HEK293 (cell line): ENCODE results near the gene PIP5KL1.

Experiments used
- GLI2 ChIP-seq: fragments of 450-650 bp; formaldehyde crosslinking; IDR thresholded peaks from 2 replicates; pipeline ENCODE4; 2017; ENCODE audit warnings: missing biosample characterization, missing genetic modification characterization, low read depth, borderline replicate concordance
- GLI4 ChIP-seq: fragments of 450-650 bp; formaldehyde crosslinking; IDR thresholded peaks from 2 replicates; pipeline ENCODE4 v1.5.1; 2016; ENCODE audit warnings: missing biosample characterization, missing genetic modification characterization
- HOXA7 ChIP-seq: sonication (generic); formaldehyde crosslinking; IDR thresholded peaks from 2 replicates; pipeline ENCODE4 v1.8.1; 2022; ENCODE audit warnings: missing genetic modification reagents, borderline replicate concordance
- KLF10 ChIP-seq: fragments of 450-650 bp; IDR thresholded peaks from 2 replicates; pipeline ENCODE4 v1.5.1; 2018; ENCODE audit warnings: missing biosample characterization, mild to moderate bottlenecking, missing genetic modification characterization
- KLF7 ChIP-seq: fragments of 450-650 bp; formaldehyde crosslinking; IDR thresholded peaks from 2 replicates; pipeline ENCODE4 v1.5.1; 2016; ENCODE audit warnings: missing biosample characterization, missing genetic modification characterization, borderline replicate concordance
- KLF8 ChIP-seq: fragments of 450-650 bp; formaldehyde crosslinking; IDR thresholded peaks from 2 replicates; pipeline ENCODE4 v1.5.1; 2016; ENCODE audit warnings: missing biosample characterization, missing genetic modification characterization
- PRDM1 ChIP-seq: fragments of 450-650 bp; formaldehyde crosslinking; IDR thresholded peaks from 2 replicates; pipeline ENCODE4; 2016; ENCODE audit warnings: missing biosample characterization, missing genetic modification characterization
- TCF7L2 ChIP-seq: IDR thresholded peaks from 2 replicates; pipeline ENCODE4 v1.6.1; 2011; ENCODE audit warnings: low read depth, mild to moderate bottlenecking, inconsistent platforms, low read length, moderate library complexity, borderline replicate concordance
- YY1 ChIP-seq: fragments of 450-650 bp; formaldehyde crosslinking; IDR thresholded peaks from 2 replicates; pipeline ENCODE4 v1.5.1; 2018; ENCODE audit warnings: missing biosample characterization, missing genetic modification characterization
- ZBTB20 ChIP-seq: fragments of 450-650 bp; formaldehyde crosslinking; IDR thresholded peaks from 2 replicates; pipeline ENCODE4 v1.5.1; 2016; ENCODE audit warnings: missing biosample characterization, missing genetic modification characterization
- ZBTB21 ChIP-seq: fragments of 450-650 bp; formaldehyde crosslinking; IDR thresholded peaks from 2 replicates; pipeline ENCODE4 v1.5.1; 2017; ENCODE audit warnings: missing biosample characterization, missing genetic modification characterization
- ZBTB26 ChIP-seq: fragments of 450-650 bp; formaldehyde crosslinking; optimal IDR thresholded peaks from 2 replicates; pipeline ENCODE3; 2016; ENCODE audit warnings: missing biosample characterization, mild to moderate bottlenecking, missing genetic modification characterization
- ZBTB6 ChIP-seq: fragments of 450-650 bp; formaldehyde crosslinking; IDR thresholded peaks from 2 replicates; pipeline ENCODE4 v1.5.1; 2017; ENCODE audit warnings: missing biosample characterization, missing genetic modification characterization
- ZBTB8A ChIP-seq: fragments of 450-650 bp; formaldehyde crosslinking; IDR thresholded peaks from 2 replicates; pipeline ENCODE4 v1.5.1; 2016; ENCODE audit warnings: missing biosample characterization, missing genetic modification characterization
- ZFP69B ChIP-seq: fragments of 450-650 bp; formaldehyde crosslinking; IDR thresholded peaks from 2 replicates; pipeline ENCODE4 v1.5.1; 2016; ENCODE audit warnings: missing biosample characterization, missing genetic modification characterization
- ZNF112 ChIP-seq: fragments of 450-650 bp; formaldehyde crosslinking; IDR thresholded peaks from 2 replicates; pipeline ENCODE4 v1.5.0; 2017; ENCODE audit warnings: missing biosample characterization, missing genetic modification characterization
- ZNF174 ChIP-seq: fragments of 450-650 bp; formaldehyde crosslinking; IDR thresholded peaks from 2 replicates; pipeline ENCODE4 v1.5.0; 2017; ENCODE audit warnings: missing biosample characterization, mild to moderate bottlenecking, missing genetic modification characterization
- ZNF292 ChIP-seq: fragments of 450-650 bp; formaldehyde crosslinking; IDR thresholded peaks from 2 replicates; pipeline ENCODE4 v1.5.1; 2016; ENCODE audit warnings: low read depth, missing biosample characterization, missing genetic modification characterization, borderline replicate concordance
- ZNF302 ChIP-seq: fragments of 450-650 bp; formaldehyde crosslinking; IDR thresholded peaks from 2 replicates; pipeline ENCODE4 v1.5.1; 2016; ENCODE audit warnings: missing biosample characterization, missing genetic modification characterization, low read depth
- ZNF362 ChIP-seq: fragments of 450-650 bp; formaldehyde crosslinking; IDR thresholded peaks from 2 replicates; pipeline ENCODE4 v1.5.1; 2016; ENCODE audit warnings: missing biosample characterization, missing genetic modification characterization
- ZNF404 ChIP-seq: fragments of 450-650 bp; formaldehyde crosslinking; IDR thresholded peaks from 2 replicates; pipeline ENCODE4 v1.5.1; 2017; ENCODE audit warnings: missing biosample characterization, missing genetic modification characterization
- ZNF48 ChIP-seq: fragments of 450-650 bp; formaldehyde crosslinking; IDR thresholded peaks from 2 replicates; pipeline ENCODE4 v1.5.1; 2016; ENCODE audit warnings: missing biosample characterization, missing genetic modification characterization
- ZNF513 ChIP-seq: fragments of 450-650 bp; IDR thresholded peaks from 2 replicates; pipeline ENCODE4 v1.5.1; 2018; ENCODE audit warnings: missing biosample characterization, missing genetic modification characterization
- ZNF514 ChIP-seq: fragments of 450-650 bp; formaldehyde crosslinking; IDR thresholded peaks from 2 replicates; pipeline ENCODE4 v1.5.1; 2016; ENCODE audit warnings: missing biosample characterization, missing genetic modification characterization
- ZNF544 ChIP-seq: fragments of 450-650 bp; formaldehyde crosslinking; IDR thresholded peaks from 2 replicates; pipeline ENCODE4 v1.5.0; 2017; ENCODE audit warnings: missing biosample characterization, missing genetic modification characterization
- ZNF560 ChIP-seq: fragments of 450-650 bp; formaldehyde crosslinking; IDR thresholded peaks from 2 replicates; pipeline ENCODE4 v1.5.1; 2017; ENCODE audit warnings: missing biosample characterization, missing genetic modification characterization, borderline replicate concordance
- ZNF658 ChIP-seq: fragments of 450-650 bp; formaldehyde crosslinking; IDR thresholded peaks from 2 replicates; pipeline ENCODE4; 2016; ENCODE audit warnings: missing biosample characterization, missing genetic modification characterization
- ZNF776 ChIP-seq: fragments of 450-650 bp; formaldehyde crosslinking; IDR thresholded peaks from 2 replicates; pipeline ENCODE4 v1.5.0; 2017; ENCODE audit warnings: missing biosample characterization, missing genetic modification characterization, borderline replicate concordance
- ZNF785 ChIP-seq: fragments of 450-650 bp; formaldehyde crosslinking; IDR thresholded peaks from 2 replicates; pipeline ENCODE4 v1.5.1; 2016; ENCODE audit warnings: missing biosample characterization, missing genetic modification characterization
- ZSCAN30 ChIP-seq: fragments of 450-650 bp; IDR thresholded peaks from 2 replicates; pipeline ENCODE4 v1.5.1; 2018; ENCODE audit warnings: missing biosample characterization, mild to moderate bottlenecking, missing genetic modification characterization, moderate library complexity
- TF ChIP-seq, protein P1 (sequence below): fragments of 450-650 bp; formaldehyde crosslinking; conservative IDR thresholded peaks from 2 replicates; pipeline ENCODE4 v1.5.1; 2016; ENCODE audit warnings: low read depth, missing biosample characterization, missing genetic modification characterization

PIP5KL1 gene

DNA sequence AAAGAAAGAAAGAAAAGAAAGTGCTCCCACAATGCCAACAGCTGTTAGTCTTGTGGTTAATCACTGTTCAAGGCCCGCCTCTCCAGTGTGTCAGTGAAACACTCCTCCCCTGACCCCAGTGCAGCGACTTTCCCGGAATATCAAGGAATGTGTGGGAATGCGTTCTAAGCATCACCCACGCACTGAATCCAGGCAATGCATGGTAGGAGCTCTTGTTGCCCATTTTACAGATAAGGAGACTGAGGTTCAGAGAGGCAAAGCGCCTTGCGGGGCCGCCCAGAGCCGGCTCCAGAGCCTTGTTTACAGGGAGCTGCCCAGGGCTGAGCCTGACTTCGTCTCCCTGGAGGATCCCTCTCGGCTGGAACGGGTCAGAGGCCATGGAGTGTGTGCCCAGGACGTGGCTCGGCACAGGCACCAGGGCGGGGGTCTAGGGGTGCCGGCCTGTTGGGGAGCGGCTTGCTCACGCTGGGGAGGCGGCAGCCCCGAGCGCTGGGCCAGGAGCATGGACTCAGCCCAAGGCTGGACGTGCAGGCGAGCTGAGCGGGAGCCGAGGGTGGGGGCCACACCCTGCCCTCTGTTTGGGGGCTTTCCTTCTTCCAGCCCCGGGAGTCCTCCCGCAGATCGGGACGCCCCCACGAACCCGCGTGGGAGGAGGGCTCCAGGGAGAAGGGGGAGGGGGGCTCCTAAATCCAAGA lies 32.0 kb downstream of the PIP5KL1 start (continued):
- TF ChIP-seq ZBTB6 (peak; percentile 85), ZNF302 (tag by site-specific recombination) (no peak), PRDM1 (tag by site-specific recombination) (no peak), ZNF112 (tag by site-specific recombination) (no peak), ZNF48 (tag by site-specific recombination) (no peak), ZNF292 (tag by site-specific recombination) (no peak), ZNF362 (tag by site-specific recombination) (no peak), ZBTB26 (no peak), ZNF544 (tag by site-specific recombination) (no peak), KLF7 (tag by site-specific recombination) (no peak), HOXA7 (no peak), ZNF560 (tag by site-specific recombination) (no peak), ZNF404 (no peak), ZNF658 (tag by site-specific recombination) (no peak), ZNF785 (tag by site-specific recombination) (no peak), KLF8 (0 out of 2 replicates have a peak, but pooled peaks have one; percentile 43), ZFP69B (tag by site-specific recombination) (no peak), ZNF174 (tag by site-specific recombination) (no peak), KLF10 (tag by site-specific recombination) (0 out of 2 replicates have a peak, but pooled peaks have one; percentile 24), ZBTB20 (peak; percentile 58), YY1 (tag by site-specific recombination) (no peak), ZNF776 (tag by site-specific recombination) (no peak), GLI2 (tag by site-specific recombination) (no peak), ZBTB8A (tag by site-specific recombination) (no peak), GLI4 (tag by site-specific recombination) (no peak), ZNF513 (no peak), TCF7L2 (no peak), ZSCAN30 (peak; percentile 60), ZNF514 (tag by site-specific recombination) (no peak), ZBTB21 (tag by site-specific recombination) (no peak)
- TF ChIP-seq, protein P1, sequence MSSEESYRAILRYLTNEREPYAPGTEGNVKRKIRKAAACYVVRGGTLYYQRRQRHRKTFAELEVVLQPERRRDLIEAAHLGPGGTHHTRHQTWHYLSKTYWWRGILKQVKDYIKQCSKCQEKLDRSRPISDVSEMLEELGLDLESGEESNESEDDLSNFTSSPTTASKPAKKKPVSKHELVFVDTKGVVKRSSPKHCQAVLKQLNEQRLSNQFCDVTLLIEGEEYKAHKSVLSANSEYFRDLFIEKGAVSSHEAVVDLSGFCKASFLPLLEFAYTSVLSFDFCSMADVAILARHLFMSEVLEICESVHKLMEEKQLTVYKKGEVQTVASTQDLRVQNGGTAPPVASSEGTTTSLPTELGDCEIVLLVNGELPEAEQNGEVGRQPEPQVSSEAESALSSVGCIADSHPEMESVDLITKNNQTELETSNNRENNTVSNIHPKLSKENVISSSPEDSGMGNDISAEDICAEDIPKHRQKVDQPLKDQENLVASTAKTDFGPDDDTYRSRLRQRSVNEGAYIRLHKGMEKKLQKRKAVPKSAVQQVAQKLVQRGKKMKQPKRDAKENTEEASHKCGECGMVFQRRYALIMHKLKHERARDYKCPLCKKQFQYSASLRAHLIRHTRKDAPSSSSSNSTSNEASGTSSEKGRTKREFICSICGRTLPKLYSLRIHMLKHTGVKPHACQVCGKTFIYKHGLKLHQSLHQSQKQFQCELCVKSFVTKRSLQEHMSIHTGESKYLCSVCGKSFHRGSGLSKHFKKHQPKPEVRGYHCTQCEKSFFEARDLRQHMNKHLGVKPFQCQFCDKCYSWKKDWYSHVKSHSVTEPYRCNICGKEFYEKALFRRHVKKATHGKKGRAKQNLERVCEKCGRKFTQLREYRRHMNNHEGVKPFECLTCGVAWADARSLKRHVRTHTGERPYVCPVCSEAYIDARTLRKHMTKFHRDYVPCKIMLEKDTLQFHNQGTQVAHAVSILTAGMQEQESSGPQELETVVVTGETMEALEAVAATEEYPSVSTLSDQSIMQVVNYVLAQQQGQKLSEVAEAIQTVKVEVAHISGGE: no peak
